Kidney tubule cell (primary cell): ENCODE results near the gene GTF2I.
"Not testable (repeated sequence)": the region's sequence is repeated elsewhere in the genome, so short reads cannot be mapped to it uniquely, and the experiment has no call there.

Source experiments
- DNase-seq: peaks from one replicate; pipeline ENCODE4 v3.0.0-alpha.2; 2018; ENCODE audit warnings: low spot score

Gene GTF2I

DNA sequence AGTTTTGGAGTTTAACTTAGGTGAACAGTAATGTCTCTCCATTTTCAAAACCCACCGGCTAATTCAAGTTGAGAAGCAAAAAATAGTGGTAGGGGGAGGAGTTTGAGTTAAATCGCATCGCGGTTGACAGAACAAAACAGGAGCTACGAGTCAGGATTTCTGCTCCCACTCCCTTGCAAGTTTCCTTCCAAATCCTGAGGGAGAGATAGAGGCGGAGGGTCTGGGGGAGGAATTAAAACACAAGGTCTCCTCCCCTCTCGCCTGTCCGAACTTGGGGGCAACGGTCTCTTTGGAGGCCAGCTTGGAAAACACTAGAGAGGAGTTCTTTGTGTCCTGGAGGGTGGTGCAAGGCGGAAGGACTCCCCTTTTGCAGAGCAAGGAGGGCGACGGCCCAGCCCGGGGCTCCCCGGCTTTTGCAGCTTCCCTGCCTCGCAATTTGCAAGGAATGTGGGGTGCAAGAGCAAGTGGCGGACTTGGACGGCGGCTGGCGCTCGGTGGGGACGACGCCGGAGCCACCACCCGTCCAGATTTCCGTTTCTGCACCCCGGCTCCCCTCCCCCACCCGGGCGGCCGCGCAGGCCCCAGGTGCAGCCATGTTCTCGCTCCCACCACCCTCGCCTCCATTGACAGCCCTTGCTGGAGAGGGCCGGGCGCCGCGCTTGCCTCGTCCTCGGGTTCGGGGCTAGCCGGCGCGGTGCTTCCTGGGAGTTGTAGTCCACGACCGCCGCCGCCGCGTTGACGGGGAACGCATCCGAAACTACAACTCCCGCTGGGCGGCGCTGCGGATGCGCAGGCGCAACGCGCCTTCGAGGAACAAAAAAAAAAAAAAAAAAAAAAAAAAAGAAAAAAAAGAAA is 454 bp upstream of the GTF2I start:
- DNase-seq = peak; percentile 98

DNA sequence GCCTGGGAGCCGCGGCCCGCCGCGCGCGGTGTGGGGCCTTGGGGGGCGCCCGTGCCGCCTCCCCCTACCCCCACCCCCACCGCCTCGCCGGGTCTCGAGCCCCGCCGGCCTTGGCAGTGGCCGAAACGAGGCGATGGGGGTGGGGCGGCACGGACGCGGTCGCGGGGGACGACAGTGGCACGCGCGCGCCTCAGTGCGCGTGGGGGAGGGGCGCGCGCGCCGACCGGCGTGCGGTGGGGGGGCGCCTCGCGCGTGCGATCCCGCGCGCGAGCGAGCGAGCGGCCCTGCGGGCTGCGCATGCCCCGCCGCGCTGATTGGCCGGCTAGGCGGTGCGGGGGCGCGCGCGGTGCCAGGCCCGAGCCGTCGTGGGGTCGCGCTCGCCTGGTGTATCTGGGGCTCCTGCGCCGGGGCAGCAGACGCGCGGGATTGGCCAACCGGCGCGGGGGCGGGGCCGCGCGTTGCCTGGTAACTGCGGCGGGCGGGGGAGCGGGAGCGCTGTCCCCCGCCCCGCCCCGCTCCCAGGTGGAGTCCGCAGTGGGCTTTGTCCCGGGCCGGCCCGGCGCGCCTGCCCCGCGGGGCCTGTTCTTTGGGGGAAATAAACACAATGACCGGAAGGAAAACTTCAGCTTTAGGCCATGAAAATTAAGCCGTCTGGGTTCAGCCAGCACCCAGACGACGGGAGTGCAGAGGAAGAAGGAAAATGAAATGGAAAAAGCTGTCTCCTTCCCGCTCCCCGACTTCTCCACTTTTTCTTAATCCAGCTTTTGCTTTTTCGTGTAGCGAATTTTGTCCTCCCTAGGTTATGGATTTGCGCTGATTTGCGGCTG is 873 bp downstream of the GTF2I start:
- peak; percentile 97 for DNase-seq

DNA sequence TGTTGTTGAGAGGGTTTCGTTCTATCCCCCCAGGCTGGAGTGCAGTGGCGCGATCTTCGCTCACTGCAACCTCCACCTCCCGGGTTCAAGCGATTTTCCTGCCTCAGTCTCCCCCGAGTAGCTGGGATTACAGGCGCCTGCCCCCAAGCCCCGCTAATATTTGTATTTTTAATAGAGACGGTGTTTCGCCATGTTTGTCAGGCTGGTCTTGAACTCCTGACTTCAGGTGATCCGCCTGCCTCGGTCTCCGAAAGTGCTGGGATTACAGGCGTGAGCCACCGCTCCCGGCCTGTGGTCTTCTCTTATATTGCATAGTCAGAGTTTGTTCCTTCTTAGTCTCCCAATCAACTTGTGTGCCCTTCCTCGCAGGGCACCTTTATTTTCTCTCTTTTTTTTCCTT is 2.7 kb downstream of the GTF2I start:
- DNase-seq = not testable (repeated sequence)

DNA sequence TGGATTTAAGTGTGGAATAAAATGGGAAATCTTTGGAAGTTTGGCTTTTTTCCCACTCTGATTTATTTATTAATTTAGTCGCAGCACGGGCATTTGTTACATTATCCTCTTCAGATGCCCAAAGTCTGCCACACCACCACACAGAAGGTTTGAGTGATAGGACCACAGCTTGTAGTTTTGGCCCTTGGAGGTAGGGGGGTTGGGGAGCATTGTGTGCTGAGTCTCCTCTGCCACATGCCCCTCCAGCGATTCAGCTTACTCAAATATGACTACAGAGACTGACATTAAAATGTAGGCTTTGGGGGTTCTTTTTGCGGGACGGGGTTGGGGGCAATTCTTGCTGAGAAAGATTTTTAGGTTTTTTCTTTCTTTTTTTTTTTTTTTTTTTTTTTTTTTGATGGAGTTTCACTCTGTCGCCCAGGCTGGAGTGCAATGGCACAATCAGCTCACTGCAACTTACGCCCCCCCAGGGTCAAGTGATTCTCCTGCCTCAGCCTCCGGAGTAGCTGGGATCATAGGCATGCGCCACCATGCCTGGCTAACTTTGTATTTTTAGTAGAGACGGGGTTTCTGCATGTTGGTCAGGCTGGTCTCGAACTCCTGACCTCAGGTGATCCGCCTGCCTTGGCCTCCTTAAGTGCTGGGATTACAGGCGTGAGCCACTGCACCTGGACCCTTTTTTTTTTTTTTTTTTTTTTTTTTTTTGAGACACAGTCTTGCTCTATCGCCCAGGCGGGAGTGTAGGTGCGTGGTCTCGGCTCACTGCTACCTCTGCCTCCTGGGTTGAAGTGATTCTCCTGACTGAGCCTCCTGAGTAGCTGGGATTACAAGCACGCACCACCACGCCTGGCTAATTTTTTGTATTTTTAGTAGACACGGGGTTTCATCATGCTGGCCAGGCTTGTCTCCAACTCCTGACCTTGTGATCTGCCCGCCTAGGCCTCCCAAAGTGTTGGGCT is 4.6 kb downstream of the GTF2I start:
- DNase-seq = peak; percentile 75

DNA sequence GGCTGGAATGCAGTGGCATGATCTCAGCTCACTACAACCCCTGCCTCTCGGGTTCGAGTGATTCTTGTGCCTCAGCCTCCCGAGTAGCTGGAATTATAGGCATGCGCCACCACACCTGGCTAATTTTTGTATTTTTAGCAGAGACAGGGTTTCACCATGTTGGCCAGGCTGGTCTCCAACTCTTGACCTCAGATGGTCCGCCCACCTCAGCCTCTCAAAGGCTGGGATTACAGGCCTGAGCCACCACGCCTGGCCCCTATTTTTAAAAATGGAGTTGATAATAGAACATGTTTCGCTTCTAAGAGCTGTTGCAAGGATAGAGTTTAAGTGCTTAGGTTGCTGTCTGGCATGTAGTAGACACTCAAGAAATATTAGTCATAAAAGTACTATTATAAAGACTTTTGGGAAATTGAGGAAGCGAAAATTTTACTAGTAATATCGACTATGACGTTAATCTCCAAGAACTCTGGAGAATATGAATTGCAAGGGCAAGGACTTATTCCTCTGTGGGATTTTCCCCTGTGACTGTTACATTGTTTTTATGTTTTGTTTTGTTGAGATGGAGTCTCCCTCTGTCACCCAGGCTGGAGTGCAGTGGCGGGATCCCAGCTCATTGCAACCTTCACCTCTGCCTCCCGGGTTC is 7.9 kb downstream of the GTF2I start:
- no peak for DNase-seq

DNA sequence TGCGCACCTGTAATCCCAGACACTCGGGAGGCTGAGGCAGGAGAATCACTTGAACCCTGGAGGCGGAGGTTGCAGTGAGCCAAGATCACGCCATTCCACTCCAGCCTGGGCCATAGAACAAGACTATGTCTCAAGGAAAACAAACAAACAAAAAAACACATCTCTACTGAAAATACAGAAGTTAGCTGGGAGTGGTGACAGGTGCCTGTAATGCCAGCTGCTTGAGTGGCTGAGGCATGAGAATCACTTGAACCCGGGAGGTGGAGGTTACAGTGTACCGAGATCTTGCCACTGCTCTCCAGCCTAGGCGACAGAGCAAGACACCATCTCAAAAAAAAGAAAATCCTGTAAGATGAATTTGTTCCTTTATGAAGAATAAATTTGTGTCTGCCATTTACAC is 9.5 kb downstream of the GTF2I start:
- DNase-seq = not testable (repeated sequence)

DNA sequence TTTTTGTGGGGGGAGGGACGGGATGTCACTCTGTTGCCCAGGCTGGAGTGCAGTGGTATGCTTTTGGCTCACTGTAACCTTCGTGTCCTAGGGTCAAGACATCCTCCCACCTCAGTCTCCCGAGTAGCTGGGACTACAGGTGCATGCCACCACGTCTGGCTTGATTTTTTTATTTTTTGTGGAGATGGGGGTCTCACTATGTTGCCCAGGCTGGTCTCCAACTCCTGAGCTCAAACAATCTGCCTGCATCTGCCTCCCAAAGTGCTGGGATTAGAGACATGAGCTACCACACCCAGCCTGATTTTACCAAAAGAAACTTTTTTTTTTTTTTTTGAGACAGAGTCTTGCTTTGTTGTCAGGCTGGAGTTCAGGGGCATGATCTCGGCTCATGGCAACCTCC is 10.0 kb downstream of the GTF2I start:
- DNase-seq = not testable (repeated sequence)

DNA sequence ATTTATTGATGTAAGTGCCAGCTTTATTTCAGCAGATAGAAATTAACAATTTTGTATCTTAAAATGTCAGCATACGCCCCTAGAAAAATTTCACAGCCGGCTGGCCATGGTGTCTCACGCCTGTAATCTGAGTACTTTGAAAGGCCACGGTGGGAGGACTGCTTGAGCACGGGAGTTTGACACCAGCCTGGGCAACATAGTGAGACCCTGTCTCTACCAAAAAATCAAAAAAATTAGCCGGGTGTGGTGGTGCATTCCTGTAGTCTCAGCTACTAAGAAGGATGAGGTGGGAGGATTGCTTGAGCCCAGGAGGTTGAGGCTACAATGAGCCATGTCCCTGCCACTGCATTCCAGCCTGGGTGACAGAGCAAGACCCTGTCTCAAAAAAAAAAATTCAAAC is 14.1 kb downstream of the GTF2I start:
- DNase-seq = peak; percentile 30

DNA sequence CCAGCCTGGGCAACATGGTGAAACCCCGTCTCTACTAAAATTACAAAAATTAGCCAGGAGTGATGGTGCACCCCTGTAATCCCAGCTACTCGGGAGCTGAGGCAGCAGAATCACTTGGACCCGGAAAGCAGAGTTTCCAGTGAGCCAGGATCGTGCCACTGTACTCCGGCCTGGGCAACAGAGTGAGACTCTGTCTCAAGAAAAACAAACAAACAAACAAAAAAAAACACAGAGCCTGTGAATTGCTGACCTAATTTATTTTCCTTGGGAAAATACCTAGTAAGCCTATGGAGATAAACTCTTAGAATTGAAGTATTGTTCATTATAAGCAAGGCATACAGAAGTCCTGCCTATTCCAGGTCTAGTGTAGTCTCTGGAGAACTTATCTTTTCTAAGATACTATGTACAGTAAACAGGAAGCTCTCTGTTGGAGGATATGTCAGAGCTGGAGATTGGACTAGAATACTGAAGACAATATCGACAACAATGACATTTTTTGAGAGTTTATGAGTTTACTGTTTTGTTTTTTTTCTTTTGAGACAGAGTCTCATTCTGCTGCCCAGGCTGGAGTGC is 14.9 kb downstream of the GTF2I start:
- no peak for DNase-seq

DNA sequence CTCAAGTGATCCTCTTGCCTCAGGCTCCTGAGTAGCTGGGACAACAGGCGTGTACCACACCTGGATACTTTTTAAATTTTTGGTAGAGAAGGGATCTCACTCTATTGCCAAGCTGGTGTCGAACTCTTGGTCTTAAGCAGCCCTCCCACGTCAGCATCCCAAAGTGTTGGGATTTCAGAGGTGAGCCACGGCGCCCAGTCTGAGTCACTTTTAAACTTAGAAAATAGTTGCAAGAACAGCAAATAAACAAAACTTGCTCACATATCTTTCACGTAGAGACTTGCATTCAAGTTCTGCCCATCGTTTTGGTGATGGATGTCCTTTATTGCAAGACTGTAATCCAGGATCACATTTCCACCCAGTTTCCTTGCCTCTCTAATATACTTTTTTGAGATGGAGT is 16.6 kb downstream of the GTF2I start:
- no peak for DNase-seq

DNA sequence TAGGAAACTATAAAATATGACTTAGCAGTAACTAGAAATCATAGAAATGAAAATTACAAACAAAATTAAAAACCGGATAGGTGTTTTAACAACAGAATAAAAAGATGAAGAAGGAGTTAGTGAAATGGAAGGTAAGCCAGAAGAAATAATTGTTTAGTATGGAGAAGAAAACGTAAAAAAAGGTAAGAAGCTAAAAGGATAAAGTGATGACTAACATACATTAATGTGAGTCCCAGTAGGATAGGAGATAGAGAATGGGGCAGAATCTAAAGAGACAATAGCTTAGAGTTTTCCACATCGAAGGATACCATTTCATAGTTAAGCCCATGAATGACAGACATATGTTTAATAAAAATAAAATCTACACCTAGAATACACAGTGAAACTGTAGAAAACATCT is 25.3 kb downstream of the GTF2I start:
- DNase-seq = no peak

DNA sequence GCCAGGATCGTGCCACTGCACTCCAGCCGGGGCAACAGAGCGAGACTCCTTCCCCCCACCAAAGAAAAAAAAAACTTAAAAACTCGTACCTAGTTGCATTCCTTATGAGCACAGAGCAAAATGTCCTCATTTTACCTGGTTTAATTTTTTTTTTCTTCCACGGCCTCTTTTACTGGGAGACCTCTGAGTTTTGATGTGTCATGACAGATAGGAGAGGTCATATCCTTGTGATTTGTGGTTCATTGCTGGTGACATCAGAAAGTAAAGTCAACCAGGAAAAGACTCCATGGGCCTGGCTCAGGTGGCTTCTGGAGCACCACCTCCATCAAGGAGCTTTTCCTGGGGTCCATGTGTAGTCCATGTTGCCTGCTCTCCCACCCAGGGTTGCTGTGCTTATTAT is 26.3 kb downstream of the GTF2I start:
- DNase-seq = peak; percentile 60

DNA sequence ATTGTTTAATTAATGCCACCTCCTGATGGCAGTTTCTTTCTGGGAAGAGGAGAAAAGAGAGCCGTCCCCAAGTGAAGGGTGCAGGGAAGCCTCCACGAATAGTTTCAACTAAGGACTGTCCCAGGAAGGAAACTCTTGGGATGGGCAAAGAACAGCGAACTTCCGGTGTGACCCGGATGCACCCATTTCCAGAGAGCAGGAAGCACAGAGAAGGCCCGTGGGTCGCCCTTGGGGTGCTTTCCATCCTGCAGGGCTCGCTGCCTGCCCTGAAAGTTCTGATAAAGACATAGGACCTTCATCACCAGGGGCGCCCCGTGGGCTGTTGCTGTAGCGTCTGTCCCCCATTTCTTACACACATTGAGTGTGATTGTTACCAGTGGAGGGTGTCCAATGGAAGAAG is 27.0 kb downstream of the GTF2I start:
- DNase-seq = no peak

DNA sequence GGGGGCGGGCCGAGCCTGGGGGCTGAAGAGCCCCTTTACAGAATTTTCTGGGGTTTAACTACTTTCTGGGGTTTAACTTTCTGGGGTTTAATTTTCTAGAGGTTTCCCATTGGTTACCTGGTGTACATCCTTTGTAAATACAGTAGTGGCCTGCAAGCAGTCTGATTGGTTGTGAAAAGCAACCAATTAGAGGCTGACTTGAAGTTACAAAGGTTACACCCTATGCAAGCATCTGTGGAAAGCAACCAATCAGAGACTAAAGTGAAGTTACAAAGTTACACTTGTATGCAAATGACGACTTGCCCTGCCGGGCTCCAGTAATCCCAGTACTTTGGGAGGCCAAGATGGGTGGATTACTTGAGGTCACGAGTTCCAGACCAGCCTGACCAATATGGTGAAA is 27.4 kb downstream of the GTF2I start:
- DNase-seq = no peak

DNA sequence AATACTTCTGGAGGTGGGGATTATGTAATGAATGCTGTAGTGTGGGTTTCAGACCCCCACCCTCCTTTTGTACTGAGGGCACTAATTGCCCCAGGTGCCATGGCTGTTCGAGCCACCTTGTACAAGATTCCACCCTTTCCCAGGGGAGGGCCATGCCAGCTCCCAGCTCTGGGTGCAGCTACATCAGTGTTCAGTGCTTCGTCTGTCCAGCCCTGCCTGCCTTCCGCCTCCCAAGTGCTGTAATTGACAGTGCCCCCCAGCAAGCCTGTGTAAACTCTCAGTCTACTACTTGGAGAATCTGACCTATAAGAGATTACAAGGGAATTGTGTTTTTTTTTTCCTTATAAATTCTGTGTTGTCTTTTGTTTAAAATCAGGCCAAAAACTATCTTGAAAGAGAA is 33.0 kb downstream of the GTF2I start:
- no peak for DNase-seq

DNA sequence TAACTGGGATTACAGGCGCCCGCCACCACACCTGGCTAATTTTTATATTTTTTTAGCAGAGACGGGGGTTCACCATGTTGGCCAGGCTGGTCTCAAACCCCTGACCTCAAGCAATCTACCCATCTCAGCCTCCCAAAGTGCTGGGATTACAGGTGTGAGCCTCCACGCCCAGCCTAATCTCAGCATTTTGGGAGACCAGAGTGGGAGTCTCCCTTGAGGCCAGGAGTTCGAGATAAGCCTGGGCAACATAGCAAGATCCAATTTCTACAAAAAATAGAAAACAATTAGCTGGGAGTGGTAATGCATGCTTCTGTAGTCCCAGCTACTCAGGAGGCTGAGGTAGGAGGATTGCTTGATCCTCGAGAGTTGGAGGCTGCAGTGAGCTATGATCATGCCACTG is 46.9 kb downstream of the GTF2I start:
- DNase-seq = not testable (repeated sequence)

DNA sequence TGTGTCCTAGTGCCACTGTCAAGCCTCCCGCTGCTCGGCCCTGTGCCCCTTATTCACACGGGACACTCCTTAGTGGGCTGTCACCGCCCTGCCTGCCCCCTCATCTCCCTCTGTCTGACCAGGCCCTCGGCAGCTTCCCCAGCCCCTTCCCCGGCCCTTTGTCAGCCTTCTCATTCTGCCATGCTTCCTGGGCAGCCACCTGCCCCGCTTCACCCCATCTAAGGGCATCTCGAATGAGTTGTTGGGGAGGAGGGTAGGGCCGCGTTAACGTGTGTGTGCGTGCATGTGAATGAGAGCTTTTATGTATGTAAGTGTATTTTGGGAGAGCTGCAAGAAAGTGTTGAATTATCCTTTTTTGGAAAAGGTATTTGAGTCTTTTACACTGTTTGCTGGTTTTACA is 49.7 kb downstream of the GTF2I start:
- DNase-seq = no peak

DNA sequence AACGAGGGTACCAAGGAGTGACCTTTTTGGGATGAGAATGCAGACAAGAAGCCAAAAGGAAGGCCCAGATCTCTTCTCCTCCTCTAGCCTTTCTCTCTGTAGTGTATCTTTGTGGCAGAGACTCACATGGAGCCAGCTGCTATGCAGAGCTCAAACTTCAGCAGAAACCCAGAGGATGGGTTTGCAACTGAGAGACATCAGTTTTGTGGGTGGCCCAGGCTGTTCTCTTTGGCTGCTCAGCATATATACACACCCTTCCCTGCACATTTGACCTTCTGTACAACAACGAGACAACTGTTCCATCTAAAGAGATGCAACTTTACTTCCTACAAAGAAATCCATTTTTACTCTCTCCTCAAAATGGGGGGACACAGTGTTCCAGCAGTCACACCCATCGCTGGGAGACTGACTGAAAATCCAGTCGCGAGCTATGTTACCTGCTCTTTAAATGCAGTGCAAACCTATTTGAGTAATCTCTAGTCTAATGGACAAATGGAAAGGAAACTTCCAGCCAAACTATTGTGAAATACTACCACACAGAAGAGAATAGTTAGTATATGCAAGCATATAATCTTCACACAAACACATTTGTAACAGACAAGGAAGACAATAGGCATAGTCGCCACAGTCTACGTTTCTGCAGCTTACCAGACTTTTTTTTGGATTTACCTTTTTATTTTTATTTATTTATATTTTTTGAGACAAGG is 51.2 kb downstream of the GTF2I start:
- DNase-seq = no peak

DNA sequence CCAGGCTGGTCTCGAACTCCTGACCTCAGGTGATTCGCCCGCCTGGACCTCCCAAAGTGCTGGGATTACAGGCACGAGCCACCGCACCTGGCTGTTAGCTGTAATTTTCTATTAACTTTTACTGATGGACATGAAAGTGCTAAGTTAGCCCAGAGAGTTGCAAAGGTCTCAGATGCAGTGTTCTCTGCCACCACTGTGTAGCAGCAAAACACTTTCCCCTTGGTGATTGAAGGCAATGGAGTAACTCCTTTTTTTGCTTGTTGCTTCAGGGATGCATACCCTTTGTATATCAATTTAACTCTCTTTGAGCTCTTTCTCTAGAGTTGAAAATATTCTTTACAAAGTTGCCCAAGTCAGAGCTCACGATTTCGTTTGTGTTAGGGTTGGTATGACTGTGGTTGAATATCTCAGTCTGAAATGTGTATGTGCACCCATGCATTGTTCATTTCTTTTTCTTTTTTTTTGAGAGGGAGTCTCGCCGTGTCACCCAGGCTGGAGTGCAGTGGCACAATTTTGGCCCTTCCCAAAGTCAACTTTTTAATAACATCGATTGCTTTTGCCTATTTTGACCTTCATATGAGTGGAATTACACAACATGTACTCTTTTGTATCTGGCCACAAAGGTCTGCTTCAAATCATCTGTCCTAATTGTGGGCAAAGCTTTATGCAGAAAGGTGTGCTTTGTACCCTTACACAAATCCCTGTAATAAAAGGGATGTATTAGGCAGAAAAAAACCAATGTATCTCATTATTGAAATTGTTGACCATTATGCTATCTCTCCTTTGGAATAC is 52.6 kb downstream of the GTF2I start:
- DNase-seq = peak; percentile 6

DNA sequence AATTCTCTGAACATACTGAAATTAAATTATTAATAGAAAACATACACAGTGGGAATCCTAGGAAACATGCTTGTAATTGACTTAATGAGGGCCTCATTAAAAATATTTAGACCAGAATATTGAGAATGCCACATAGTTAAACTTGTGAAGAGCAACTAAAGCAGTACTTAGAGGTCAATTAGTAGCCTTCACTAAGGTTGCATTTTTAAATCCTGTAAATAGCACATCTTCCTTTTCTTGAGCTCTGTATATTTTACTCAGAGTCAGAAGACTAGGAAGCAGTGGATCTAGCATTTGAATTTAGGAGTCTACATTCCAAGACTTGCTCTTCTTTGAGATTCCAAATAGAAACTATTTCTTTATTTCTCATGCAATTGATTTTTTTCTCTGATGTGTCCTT is 56.0 kb downstream of the GTF2I start:
- no peak for DNase-seq
